NT2/D1 (cell line): Measurements from ENCODE around the gene IPPK.

Source experiments
- DNase-seq: peaks from one replicate; pipeline ENCODE4 v3.0.0-alpha.2; 2011; ENCODE audit warnings: low read depth, low spot score
- H3K27me3 ChIP-seq: 2 replicates; pipeline ENCODE4 v1.6.0; 2011; ENCODE audit warnings: mild to moderate bottlenecking; ENCODE audit not compliant: insufficient read length, insufficient read depth
- H3K36me3 ChIP-seq: 2 replicates; pipeline ENCODE4 v1.6.1; 2011; ENCODE audit warnings: mild to moderate bottlenecking, low read length, mixed read lengths; ENCODE audit not compliant: insufficient read depth, insufficient read length
- H3K4me1 ChIP-seq: 2 replicates; pipeline ENCODE4 v1.5.1; 2011; ENCODE audit not compliant: insufficient read depth, insufficient read length
- H3K4me3 ChIP-seq: 2 replicates; pipeline ENCODE4 v1.5.1; 2011; ENCODE audit warnings: low read depth; ENCODE audit not compliant: insufficient read length
- H3K9ac ChIP-seq: 2 replicates; pipeline ENCODE4 v1.6.0; 2011; ENCODE audit warnings: low read depth; ENCODE audit not compliant: insufficient read length
- H3K9me3 ChIP-seq: 2 replicates; pipeline ENCODE4 v1.5.1; 2011; ENCODE audit warnings: mild to moderate bottlenecking, low read length; ENCODE audit not compliant: insufficient read depth
- SUZ12 ChIP-seq: IDR thresholded peaks from 2 replicates; pipeline ENCODE4 v1.6.1; 2011; ENCODE audit not compliant: insufficient read length, insufficient read depth; ENCODE audit errors: extremely low read depth
- YY1 ChIP-seq: IDR thresholded peaks from 2 replicates; pipeline ENCODE4 v1.6.1; 2011; ENCODE audit not compliant: insufficient read length, insufficient read depth
- ZNF274 ChIP-seq: IDR thresholded peaks from 2 replicates; pipeline ENCODE4 v1.6.1; 2011; ENCODE audit warnings: mild to moderate bottlenecking, low read depth, low read length

Gene IPPK

DNA sequence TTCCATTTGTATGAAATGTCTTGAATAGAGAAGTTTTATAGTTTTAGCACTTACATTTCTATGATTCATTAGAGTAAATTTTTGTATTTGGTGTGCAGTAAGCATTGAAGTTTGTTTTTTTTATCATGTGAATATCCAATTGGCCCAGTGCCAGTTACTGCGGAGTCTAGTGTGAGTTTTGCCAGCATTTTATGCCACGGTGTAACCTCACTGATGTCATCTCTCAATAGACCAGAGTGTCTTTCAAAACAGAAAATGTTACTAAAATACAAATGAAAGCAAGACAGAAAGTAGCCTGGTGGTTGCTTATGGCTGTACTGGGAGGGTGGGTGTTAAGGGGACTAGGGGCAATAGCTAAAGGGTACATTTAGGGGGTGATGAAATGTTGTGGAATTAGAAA lies 62.8 kb downstream of the IPPK start:
- H3K9me3 ChIP-seq, result peaks cover 15% of the 10 kb centered on the region
- H3K4me3 ChIP-seq, result no peak overlapping the region
- TF ChIP-seq ZNF274 (no peak), YY1 (no peak), SUZ12 (no peak)
- no peaks in the 10 kb centered on the region for H3K27me3 ChIP-seq
- DNase-seq, result no peak
- H3K4me1 ChIP-seq, result no peaks in the 10 kb centered on the region
- H3K36me3 ChIP-seq, result peaks cover 19% of the 10 kb centered on the region
- no peak overlapping the region for H3K9ac ChIP-seq

DNA sequence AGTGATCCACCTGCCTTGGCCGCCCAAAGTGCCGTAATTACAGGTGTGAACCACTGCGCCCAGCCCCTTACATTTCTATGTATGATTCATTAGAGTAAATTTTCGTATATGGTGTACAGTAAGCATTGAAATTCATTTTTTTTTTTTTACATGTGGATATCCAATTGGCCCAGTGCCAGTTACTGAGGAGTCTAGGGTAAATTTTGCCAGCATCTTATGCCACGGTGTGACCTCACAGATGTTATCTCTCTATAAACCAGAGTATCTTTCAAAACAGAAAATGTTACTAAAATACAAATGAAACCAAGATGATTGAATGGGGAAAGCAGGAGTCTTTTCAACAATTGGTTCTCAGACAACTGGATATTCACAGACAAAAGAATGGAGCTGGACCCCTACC lies 64.7 kb downstream of the IPPK start:
- TF ChIP-seq YY1 (no peak), SUZ12 (no peak), ZNF274 (no peak)
- H3K9ac ChIP-seq, result no peak overlapping the region
- no peaks in the 10 kb centered on the region for H3K27me3 ChIP-seq
- H3K9me3 ChIP-seq, result peaks cover 15% of the 10 kb centered on the region
- H3K4me3 ChIP-seq, result no peak overlapping the region
- no peak for DNase-seq
- H3K4me1 ChIP-seq, result peaks cover 6% of the 10 kb centered on the region
- H3K36me3 ChIP-seq, result peaks cover under 1% of the 10 kb centered on the region

- Histone ChIP-seq H3K4me3 (no peak overlapping the region), H3K9ac (no peak overlapping the region), H3K36me3 (no peaks in the 10 kb centered on the region), H3K27me3 (no peaks in the 10 kb centered on the region), H3K9me3 (peaks cover 15% of the 10 kb centered on the region), H3K4me1 (peaks cover 6% of the 10 kb centered on the region)
- DNase-seq, result no peak
- TF ChIP-seq ZNF274 (no peak), SUZ12 (no peak), YY1 (no peak)
Measured at GRCh38 chr9:92603990-92604389, 65.9 kb downstream of the IPPK start.

DNA sequence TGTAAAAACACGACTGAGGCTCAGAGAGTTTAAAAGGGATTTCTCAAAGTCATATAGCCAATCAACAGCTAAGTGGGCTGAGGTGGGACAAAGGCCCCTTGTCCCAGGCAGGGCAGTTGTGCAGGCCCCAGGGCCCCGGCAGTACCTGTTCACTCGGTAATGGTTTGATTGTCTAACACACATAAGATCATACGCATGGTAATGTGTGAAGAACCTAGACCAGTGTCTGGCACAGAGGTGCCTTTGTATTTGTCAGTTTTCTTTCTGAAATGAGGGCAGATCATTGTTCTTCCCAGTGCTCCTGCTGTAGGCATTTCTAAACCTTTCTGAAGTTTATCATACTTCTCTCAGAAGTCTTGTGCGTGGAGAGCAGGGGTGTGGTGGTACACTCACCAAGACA lies 66.8 kb downstream of the IPPK start:
- DNase-seq, result no peak
- Histone ChIP-seq H3K4me3 (no peak overlapping the region), H3K36me3 (no peaks in the 10 kb centered on the region), H3K27me3 (no peaks in the 10 kb centered on the region), H3K9me3 (peaks cover 15% of the 10 kb centered on the region), H3K4me1 (peaks cover 6% of the 10 kb centered on the region), H3K9ac (no peak overlapping the region)
- TF ChIP-seq ZNF274 (no peak), SUZ12 (no peak), YY1 (no peak)

DNA sequence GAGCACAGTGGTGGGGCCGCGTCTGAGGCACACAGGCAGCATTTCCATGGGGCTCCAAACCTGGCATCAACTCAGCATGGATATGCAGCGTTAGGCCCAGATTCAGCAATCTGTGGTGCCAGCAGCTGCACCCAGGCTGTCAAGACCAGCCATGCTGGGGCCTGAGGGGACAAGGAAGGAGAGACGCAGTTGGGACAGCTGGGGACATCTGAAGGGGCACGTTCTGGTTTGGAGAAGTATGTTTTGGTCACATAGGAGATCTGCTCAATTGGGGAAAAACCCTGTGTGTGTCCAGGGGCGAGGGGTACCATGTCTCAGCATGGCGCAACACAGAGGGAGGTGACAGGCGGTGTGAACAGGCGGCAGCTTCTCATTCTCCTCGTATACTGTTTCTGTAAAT lies 67.5 kb downstream of the IPPK start:
- Histone ChIP-seq H3K36me3 (no peaks in the 10 kb centered on the region), H3K9me3 (peaks cover 15% of the 10 kb centered on the region), H3K9ac (no peak overlapping the region), H3K4me3 (no peak overlapping the region), H3K27me3 (no peaks in the 10 kb centered on the region), H3K4me1 (peaks cover 6% of the 10 kb centered on the region)
- no peak for DNase-seq
- TF ChIP-seq ZNF274, result no peak
- no peak for TF ChIP-seq YY1
- TF ChIP-seq SUZ12, result no peak

GRCh38 chr9:92601451-92601850 lies 68.5 kb downstream of the IPPK start:
- H3K36me3 ChIP-seq, result no peaks in the 10 kb centered on the region
- peaks cover 15% of the 10 kb centered on the region for H3K9me3 ChIP-seq
- no peak for TF ChIP-seq ZNF274
- no peak for TF ChIP-seq SUZ12
- TF ChIP-seq YY1, result no peak
- no peak overlapping the region for H3K9ac ChIP-seq
- no peak overlapping the region for H3K4me3 ChIP-seq
- H3K27me3 ChIP-seq, result no peaks in the 10 kb centered on the region
- H3K4me1 ChIP-seq, result peaks cover 6% of the 10 kb centered on the region
- DNase-seq, result no peak

DNA sequence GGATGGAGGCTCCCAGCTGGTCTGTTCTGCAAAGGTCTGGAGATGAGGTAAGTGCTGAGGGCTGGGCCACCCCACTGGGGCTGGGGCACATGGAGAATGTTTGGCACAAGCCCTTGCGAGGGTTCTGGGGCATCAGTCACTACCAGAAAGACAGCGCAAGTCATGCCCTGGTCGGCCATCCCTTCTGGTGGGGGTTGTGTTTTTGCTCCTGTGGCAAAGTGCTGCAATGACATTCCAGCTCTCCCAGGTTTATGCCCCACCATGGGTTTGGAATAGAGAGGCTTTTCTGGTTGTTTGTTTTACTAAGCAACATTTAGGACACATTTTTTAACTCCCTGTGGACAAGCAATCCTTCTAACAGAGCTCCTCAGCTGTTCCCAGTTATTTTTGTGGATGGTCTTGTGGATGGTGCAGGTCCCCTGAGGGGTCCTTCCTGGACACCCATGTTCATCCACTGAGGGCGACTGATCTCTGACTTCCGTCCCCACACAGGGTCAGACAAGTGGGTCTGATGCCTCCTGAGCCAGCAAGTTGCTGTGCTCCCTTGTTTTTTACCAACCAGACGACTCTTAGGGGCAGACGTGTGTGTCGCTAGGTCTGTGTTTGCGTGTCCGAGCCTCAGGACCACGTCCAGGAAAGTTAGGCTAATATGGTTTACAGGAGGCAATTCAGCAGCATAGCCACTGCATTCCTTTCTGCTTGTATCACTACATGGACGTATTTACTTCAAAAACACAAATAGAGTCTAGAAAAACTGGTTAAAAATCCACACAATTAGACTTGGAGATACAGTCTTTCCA lies 69.3 kb downstream of the IPPK start:
- H3K9ac ChIP-seq, result no peak overlapping the region
- peaks cover 6% of the 10 kb centered on the region for H3K4me1 ChIP-seq
- no peaks in the 10 kb centered on the region for H3K36me3 ChIP-seq
- TF ChIP-seq SUZ12 (no peak), ZNF274 (no peak), YY1 (no peak)
- H3K27me3 ChIP-seq, result no peaks in the 10 kb centered on the region
- no peak overlapping the region for H3K4me3 ChIP-seq
- H3K9me3 ChIP-seq, result peaks cover 9% of the 10 kb centered on the region
- no peak for DNase-seq
